ENCODE measurements around the gene OR5P2.

- TF ChIP-seq POLR2A (IDR thresholded peaks at IDR 0.05; ENCODE audit: low read depth, low read length) (no peak), POLR2AphosphoS5 (IDR thresholded peaks at IDR 0.05; ENCODE audit: low read depth, low read length) (no peak), POU2F2 (IDR thresholded peaks at IDR 0.05; ENCODE audit: low read depth, low read length) (no peak), SPI1 (IDR thresholded peaks at IDR 0.05; ENCODE audit: low read depth, low read length) (no peak)
These were observed 43.8 kb upstream of the OR5P2 start for GRCh38 chr11:7840578-7840977.
